Parathyroid adenoma (tissue), 2 donors: ENCODE measurements around the gene SFR1.

Source experiments
- H2AFZ ChIP-seq: fragments of 300-600 bp; sonication (generic); one replicate; pipeline ENCODE4 v1.7.0; 2017; ENCODE audit warnings: antibody characterized with exemption, mild to moderate bottlenecking
- H3K27ac ChIP-seq: fragments of 300-600 bp; sonication (generic); one replicate; pipeline ENCODE4 v1.7.0; 2017
- H3K27me3 ChIP-seq: fragments of 300-600 bp; sonication (generic); one replicate; pipeline ENCODE4 v1.7.0; 2017; ENCODE audit warnings: low read length; ENCODE audit not compliant: control insufficient read depth, insufficient read depth
- H3K36me3 ChIP-seq: fragments of 300-600 bp; sonication (generic); one replicate; pipeline ENCODE4 v1.7.0; 2017; ENCODE audit warnings: low read length; ENCODE audit not compliant: control insufficient read depth, insufficient read depth
- H3K4me1 ChIP-seq: fragments of 300-600 bp; sonication (generic); one replicate; pipeline ENCODE4 v1.7.0; 2017; ENCODE audit warnings: control low read depth
- H3K4me2 ChIP-seq: fragments of 300-600 bp; sonication (generic); one replicate; pipeline ENCODE4 v1.7.0; 2017; ENCODE audit warnings: low read length
- H3K4me3 ChIP-seq: fragments of 300-600 bp; sonication (generic); one replicate; pipeline ENCODE4 v1.7.0; 2017; ENCODE audit warnings: low read depth, low read length
- H3K79me2 ChIP-seq: fragments of 300-600 bp; sonication (generic); one replicate; pipeline ENCODE4 v1.7.0; 2017; ENCODE audit warnings: control low read depth
- H3K9ac ChIP-seq: fragments of 300-600 bp; sonication (generic); one replicate; pipeline ENCODE4 v1.7.0; 2017; ENCODE audit warnings: mild to moderate bottlenecking
- H3K9me3 ChIP-seq: fragments of 300-600 bp; sonication (generic); one replicate; pipeline ENCODE4 v1.7.0; 2017; ENCODE audit warnings: low read length; ENCODE audit not compliant: control insufficient read depth
- TF ChIP-seq, protein P1 (sequence below): fragments of 300-600 bp; sonication (generic); IDR thresholded peaks from one replicate; pipeline ENCODE4 v1.7.0; 2017; ENCODE audit warnings: antibody characterized with exemption, mild to moderate bottlenecking
- donor health status: primary hyperparathyroidism.

Gene SFR1, protein sequence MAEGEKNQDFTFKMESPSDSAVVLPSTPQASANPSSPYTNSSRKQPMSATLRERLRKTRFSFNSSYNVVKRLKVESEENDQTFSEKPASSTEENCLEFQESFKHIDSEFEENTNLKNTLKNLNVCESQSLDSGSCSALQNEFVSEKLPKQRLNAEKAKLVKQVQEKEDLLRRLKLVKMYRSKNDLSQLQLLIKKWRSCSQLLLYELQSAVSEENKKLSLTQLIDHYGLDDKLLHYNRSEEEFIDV

DNA sequence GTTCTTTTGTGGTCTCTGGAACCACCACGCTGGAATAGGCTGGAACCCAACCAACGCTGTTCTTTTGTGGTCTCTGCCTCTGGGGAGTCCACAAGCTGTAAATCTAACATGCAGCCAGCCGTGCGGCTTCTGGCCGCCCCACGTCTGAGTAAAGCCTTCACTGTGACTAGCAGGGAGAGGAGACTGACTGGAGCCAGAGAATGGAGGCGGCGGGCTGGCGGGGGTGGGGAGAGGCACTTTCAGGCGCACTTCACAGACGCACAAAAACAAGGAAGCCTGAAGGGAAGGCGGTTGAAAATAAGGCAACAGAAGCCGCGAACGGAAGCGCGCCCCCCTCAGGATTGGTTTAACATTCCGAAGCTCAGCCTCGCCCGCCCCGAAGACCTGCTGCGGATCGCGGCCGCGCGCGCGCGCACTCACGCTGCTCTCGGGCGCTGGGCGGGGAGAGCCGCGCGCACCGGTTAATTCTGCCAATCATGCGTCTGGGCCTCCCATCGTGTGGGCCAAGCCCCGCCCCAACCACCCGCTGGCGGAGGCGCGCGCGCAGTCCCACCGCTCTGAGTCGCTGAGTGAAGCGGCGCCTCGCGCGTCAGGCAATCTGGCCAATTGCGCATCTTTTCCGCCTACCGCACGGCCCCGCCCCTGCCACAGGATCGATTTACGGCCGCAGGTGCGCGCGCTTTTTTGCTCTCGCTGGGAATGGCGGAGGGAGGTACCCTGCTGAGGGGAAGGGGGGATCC is at the start of gene SFR1:
TSS of gene SFR1 (plus strand) at position 687 of the 740 bp plus-strand sequence. CDS start at position 700, 13 bp downstream.
- H2AFZ ChIP-seq: peak within 1 kb of the TSS; percentile 95
- H3K27me3 ChIP-seq: no peaks in the 10 kb centered on the region
- H3K36me3 ChIP-seq: no peaks in the 10 kb centered on the region
- H3K4me1 ChIP-seq: peaks cover 5% of the 10 kb centered on the region
- no peaks in the 10 kb centered on the region for H3K9me3 ChIP-seq
- peak within 1 kb of the TSS; percentile 97 for H3K27ac ChIP-seq
- H3K79me2 ChIP-seq: no peaks in the 10 kb centered on the region
- peak within 1 kb of the TSS; percentile 90 for H3K9ac ChIP-seq
- TF ChIP-seq, protein P1, sequence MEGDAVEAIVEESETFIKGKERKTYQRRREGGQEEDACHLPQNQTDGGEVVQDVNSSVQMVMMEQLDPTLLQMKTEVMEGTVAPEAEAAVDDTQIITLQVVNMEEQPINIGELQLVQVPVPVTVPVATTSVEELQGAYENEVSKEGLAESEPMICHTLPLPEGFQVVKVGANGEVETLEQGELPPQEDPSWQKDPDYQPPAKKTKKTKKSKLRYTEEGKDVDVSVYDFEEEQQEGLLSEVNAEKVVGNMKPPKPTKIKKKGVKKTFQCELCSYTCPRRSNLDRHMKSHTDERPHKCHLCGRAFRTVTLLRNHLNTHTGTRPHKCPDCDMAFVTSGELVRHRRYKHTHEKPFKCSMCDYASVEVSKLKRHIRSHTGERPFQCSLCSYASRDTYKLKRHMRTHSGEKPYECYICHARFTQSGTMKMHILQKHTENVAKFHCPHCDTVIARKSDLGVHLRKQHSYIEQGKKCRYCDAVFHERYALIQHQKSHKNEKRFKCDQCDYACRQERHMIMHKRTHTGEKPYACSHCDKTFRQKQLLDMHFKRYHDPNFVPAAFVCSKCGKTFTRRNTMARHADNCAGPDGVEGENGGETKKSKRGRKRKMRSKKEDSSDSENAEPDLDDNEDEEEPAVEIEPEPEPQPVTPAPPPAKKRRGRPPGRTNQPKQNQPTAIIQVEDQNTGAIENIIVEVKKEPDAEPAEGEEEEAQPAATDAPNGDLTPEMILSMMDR: peak; percentile 68
- peak within 1 kb of the TSS; percentile 98 for H3K4me2 ChIP-seq
- peak within 1 kb of the TSS; percentile 92 for H3K4me3 ChIP-seq

DNA sequence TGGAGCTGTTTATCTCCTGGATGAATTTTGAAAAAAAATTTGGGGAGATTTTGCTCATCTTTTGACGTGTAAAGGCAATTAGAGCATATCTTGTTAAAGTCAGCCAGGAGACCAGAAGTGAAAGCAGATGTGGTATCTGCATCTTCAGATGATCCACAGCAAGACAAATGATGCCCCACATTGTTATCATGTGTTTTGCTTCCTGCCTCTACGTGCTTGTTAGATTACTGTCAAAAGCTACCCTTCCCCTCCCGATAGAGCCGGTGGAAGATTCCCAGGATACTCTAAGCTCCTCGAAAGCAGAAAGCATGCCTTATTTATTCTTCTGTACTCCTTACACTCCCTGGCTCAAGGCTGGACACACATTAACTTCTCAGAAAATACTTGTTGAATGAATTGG is 49.2 kb upstream of the SFR1 start:
- Histone ChIP-seq H2AFZ (no peak overlapping the region), H3K4me1 (peaks cover 19% of the 10 kb centered on the region), H3K27ac (no peak overlapping the region), H3K4me3 (no peak overlapping the region), H3K9me3 (no peaks in the 10 kb centered on the region), H3K36me3 (no peaks in the 10 kb centered on the region), H3K4me2 (no peak overlapping the region), H3K79me2 (no peaks in the 10 kb centered on the region), H3K9ac (no peak overlapping the region), H3K27me3 (no peaks in the 10 kb centered on the region)
- TF ChIP-seq, protein P1: no peak

DNA sequence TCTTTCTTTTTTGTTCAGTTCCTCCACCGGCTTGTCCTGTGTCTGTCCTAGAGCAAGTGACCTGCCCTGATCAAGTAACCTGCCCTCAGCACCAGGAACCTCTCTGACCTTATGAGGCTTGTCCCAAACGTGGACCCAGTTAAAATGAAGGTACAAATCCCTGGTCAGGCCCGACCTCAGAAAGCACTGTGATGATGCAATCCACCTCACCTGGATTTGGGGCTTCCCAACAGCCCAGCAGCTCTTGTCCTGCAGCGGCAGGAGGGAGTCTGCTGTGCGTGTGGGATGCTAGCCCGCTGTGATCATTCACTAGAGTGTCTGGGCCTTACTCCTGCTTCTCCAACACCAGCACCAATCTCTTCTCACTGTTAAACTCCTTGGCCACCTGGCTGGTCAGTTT is 47.5 kb upstream of the SFR1 start:
- TF ChIP-seq, protein P1: no peak
- H2AFZ ChIP-seq: no peak overlapping the region
- H3K27me3 ChIP-seq: no peaks in the 10 kb centered on the region
- H3K4me1 ChIP-seq: peaks cover 19% of the 10 kb centered on the region
- no peak overlapping the region for H3K4me2 ChIP-seq
- H3K27ac ChIP-seq: no peak overlapping the region
- H3K9me3 ChIP-seq: no peaks in the 10 kb centered on the region
- no peaks in the 10 kb centered on the region for H3K36me3 ChIP-seq
- no peak overlapping the region for H3K9ac ChIP-seq
- H3K4me3 ChIP-seq: no peak overlapping the region
- H3K79me2 ChIP-seq: no peaks in the 10 kb centered on the region

DNA sequence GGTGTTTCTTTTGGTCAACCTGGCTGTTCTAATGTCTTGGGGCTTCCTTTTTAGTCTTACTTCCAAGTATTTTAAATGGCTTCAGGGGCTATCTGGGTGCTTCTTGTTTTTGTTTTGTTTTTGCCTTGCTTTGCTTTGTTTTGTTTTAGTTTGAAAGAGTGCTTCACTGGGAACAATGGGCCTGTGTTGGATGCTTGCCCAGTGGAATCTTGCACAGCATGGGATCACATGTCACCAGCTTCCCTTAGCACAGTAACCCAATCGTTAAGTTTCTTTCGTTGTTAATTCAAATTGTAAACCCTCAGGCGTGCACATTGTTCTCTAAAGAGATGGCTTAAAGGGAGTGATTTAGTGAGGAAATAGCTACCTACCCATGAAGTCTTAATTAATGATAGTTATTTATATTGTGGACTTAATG is 45.2 kb upstream of the SFR1 start:
- Histone ChIP-seq H3K36me3 (no peaks in the 10 kb centered on the region), H3K9ac (no peak overlapping the region), H3K4me1 (peaks cover 19% of the 10 kb centered on the region), H3K4me3 (no peak overlapping the region), H3K9me3 (no peaks in the 10 kb centered on the region), H2AFZ (no peak overlapping the region), H3K79me2 (no peaks in the 10 kb centered on the region), H3K27me3 (no peaks in the 10 kb centered on the region), H3K27ac (peak overlapping the region; percentile 39), H3K4me2 (peak overlapping the region; percentile 40)
- TF ChIP-seq, protein P1: no peak
